KMS-11 (cell line): ENCODE data around the gene SDHAF4.

Source experiments
- H2AFZ ChIP-seq: fragments of 200-600 bp; sonication (generic); 2 replicates; pipeline ENCODE4 v1.6.1; 2016; ENCODE audit warnings: antibody characterized with exemption, mixed run types, low read depth
- H3K27ac ChIP-seq: fragments of 200-600 bp; sonication (generic); 2 replicates; pipeline ENCODE4 v1.6.1; 2016; ENCODE audit warnings: mild to moderate bottlenecking, mixed run types
- H3K27me3 ChIP-seq: fragments of 200-600 bp; sonication (generic); 2 replicates; pipeline ENCODE4 v1.6.1; 2017; ENCODE audit warnings: mild to moderate bottlenecking, low read depth, mixed run types, moderate library complexity; ENCODE audit not compliant: insufficient read depth
- H3K36me3 ChIP-seq: fragments of 200-600 bp; sonication (generic); 2 replicates; pipeline ENCODE4 v1.6.1; 2017; ENCODE audit warnings: mild to moderate bottlenecking, mixed run types; ENCODE audit not compliant: insufficient read depth
- H3K4me1 ChIP-seq: fragments of 200-600 bp; sonication (generic); 2 replicates; pipeline ENCODE4 v1.6.1; 2016; ENCODE audit warnings: mild to moderate bottlenecking, low read depth, mixed run types; ENCODE audit not compliant: poor library complexity, severe bottlenecking
- H3K4me2 ChIP-seq: fragments of 200-600 bp; sonication (generic); 2 replicates; pipeline ENCODE4 v1.7.0; 2016; ENCODE audit warnings: mild to moderate bottlenecking, mixed run types
- H3K4me3 ChIP-seq: fragments of 200-600 bp; sonication (generic); IDR thresholded peaks from 2 replicates; pipeline ENCODE4 v1.6.1; 2017; ENCODE audit warnings: low read depth, low read length, mixed read lengths; ENCODE audit not compliant: insufficient read depth
- H3K79me2 ChIP-seq: fragments of 200-600 bp; sonication (generic); 2 replicates; pipeline ENCODE4 v1.6.1; 2016; ENCODE audit warnings: low read depth, mixed run types; ENCODE audit not compliant: insufficient read depth
- H3K9ac ChIP-seq: fragments of 200-600 bp; sonication (generic); 2 replicates; pipeline ENCODE4 v1.6.1; 2016; ENCODE audit warnings: mild to moderate bottlenecking, mixed run types
- H4K20me1 ChIP-seq: fragments of 200-600 bp; sonication (generic); 2 replicates; pipeline ENCODE4 v1.6.1; 2016; ENCODE audit warnings: mild to moderate bottlenecking, mixed run types; ENCODE audit not compliant: insufficient read depth
- TF ChIP-seq, protein P1 (sequence below): fragments of 200-600 bp; sonication (generic); conservative IDR thresholded peaks from 2 replicates; pipeline ENCODE4 v1.6.1; 2017; ENCODE audit warnings: low read depth, mild to moderate bottlenecking, antibody characterized with exemption, low read length, moderate library complexity, mixed read lengths

The SDHAF4 gene

GRCh38 chr6:70538376-70538775 lies 28.4 kb upstream of the SDHAF4 start:
- Histone ChIP-seq H3K27me3 (no peaks in the 10 kb centered on the region), H3K4me3 (no peak overlapping the region), H3K4me2 (peak overlapping the region; percentile 44), H3K27ac (peak overlapping the region; percentile 44; the same call in 1 of the 2 replicates), H3K79me2 (no peaks in the 10 kb centered on the region), H3K36me3 (no peaks in the 10 kb centered on the region), H4K20me1 (no peaks in the 10 kb centered on the region), H3K4me1 (peaks cover 24% of the 10 kb centered on the region), H2AFZ (no peak overlapping the region), H3K9ac (no peak overlapping the region)
- TF ChIP-seq, protein P1, sequence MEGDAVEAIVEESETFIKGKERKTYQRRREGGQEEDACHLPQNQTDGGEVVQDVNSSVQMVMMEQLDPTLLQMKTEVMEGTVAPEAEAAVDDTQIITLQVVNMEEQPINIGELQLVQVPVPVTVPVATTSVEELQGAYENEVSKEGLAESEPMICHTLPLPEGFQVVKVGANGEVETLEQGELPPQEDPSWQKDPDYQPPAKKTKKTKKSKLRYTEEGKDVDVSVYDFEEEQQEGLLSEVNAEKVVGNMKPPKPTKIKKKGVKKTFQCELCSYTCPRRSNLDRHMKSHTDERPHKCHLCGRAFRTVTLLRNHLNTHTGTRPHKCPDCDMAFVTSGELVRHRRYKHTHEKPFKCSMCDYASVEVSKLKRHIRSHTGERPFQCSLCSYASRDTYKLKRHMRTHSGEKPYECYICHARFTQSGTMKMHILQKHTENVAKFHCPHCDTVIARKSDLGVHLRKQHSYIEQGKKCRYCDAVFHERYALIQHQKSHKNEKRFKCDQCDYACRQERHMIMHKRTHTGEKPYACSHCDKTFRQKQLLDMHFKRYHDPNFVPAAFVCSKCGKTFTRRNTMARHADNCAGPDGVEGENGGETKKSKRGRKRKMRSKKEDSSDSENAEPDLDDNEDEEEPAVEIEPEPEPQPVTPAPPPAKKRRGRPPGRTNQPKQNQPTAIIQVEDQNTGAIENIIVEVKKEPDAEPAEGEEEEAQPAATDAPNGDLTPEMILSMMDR: no peak

GRCh38 chr6:70547313-70547712 lies 19.4 kb upstream of the SDHAF4 start:
- no peaks in the 10 kb centered on the region for H3K4me1 ChIP-seq
- no peaks in the 10 kb centered on the region for H3K27me3 ChIP-seq
- no peak overlapping the region for H2AFZ ChIP-seq
- no peak overlapping the region for H3K4me3 ChIP-seq
- no peaks in the 10 kb centered on the region for H3K79me2 ChIP-seq
- H3K36me3 ChIP-seq: no peaks in the 10 kb centered on the region
- no peak overlapping the region for H3K9ac ChIP-seq
- H3K4me2 ChIP-seq: no peak overlapping the region
- no peak overlapping the region for H3K27ac ChIP-seq
- H4K20me1 ChIP-seq: no peaks in the 10 kb centered on the region
- TF ChIP-seq, protein P1: no peak

DNA sequence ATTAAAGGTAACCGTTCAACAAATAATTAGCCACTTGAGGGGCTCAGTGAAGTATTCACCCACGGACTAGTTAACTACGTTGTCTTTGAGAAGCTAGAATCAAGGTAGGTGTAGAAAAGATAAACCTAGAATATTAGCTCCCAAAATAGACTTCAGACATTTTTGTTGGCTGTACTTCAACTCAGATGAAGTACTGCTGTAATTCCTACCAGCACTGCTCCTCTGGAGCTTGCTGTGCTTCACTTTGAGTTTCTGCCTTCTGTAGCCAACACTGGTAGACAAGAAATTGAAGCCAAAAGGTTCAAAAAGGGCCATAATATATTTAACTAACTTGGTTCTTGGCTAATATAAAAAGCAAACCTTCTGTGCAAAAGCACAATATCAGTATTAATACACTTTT lies 18.8 kb upstream of the SDHAF4 start:
- no peaks in the 10 kb centered on the region for H3K79me2 ChIP-seq
- H3K27me3 ChIP-seq: no peaks in the 10 kb centered on the region
- TF ChIP-seq, protein P1: no peak
- no peak overlapping the region for H3K9ac ChIP-seq
- no peaks in the 10 kb centered on the region for H3K4me1 ChIP-seq
- H3K36me3 ChIP-seq: no peaks in the 10 kb centered on the region
- no peak overlapping the region for H3K4me2 ChIP-seq
- H3K27ac ChIP-seq: no peak overlapping the region
- no peak overlapping the region for H2AFZ ChIP-seq
- H3K4me3 ChIP-seq: no peak overlapping the region
- no peaks in the 10 kb centered on the region for H4K20me1 ChIP-seq

DNA sequence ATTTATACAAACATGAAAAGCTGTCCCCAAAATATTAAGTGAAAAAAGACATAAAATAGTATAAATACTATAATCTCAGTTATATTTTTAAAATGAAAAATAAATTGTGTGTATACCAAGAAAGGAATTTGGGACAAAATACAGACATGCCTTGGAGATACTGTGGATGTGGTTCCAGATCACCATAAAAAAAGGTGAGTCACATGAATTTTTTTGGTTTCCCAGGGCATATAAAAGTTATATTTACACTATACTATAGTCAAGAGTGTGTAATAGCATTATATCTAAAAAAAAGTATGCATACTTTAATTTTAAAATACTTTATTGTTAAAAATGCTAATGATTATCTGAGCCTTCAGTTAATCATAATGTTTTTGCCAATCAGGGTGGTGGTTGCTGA lies 17.4 kb upstream of the SDHAF4 start:
- TF ChIP-seq, protein P1: no peak
- H4K20me1 ChIP-seq: no peaks in the 10 kb centered on the region
- no peak overlapping the region for H3K4me2 ChIP-seq
- no peaks in the 10 kb centered on the region for H3K4me1 ChIP-seq
- no peak overlapping the region for H3K9ac ChIP-seq
- no peaks in the 10 kb centered on the region for H3K79me2 ChIP-seq
- H3K27me3 ChIP-seq: no peaks in the 10 kb centered on the region
- no peak overlapping the region for H3K4me3 ChIP-seq
- no peak overlapping the region for H3K27ac ChIP-seq
- no peak overlapping the region for H2AFZ ChIP-seq
- H3K36me3 ChIP-seq: no peaks in the 10 kb centered on the region
